WERI-Rb-1 (cell line): Measurements from ENCODE around the gene LTBP1.

Experiments
- DNase-seq: peaks from one replicate; pipeline ENCODE4 v3.0.0-alpha.2; 2020
- H3K27ac ChIP-seq: fragments of 250-450 bp; sonication (Bioruptor Pico); 2 replicates; pipeline ENCODE4 v1.5.1; 2020; ENCODE audit warnings: mild to moderate bottlenecking, moderate library complexity
- H3K27me3 ChIP-seq: fragments of 250-450 bp; sonication (Bioruptor Pico); 2 replicates; pipeline ENCODE4 v1.5.1; 2021; ENCODE audit warnings: mild to moderate bottlenecking, low read depth, moderate library complexity; ENCODE audit not compliant: insufficient read depth, severe bottlenecking
- H3K36me3 ChIP-seq: fragments of 250-450 bp; sonication (Bioruptor Pico); 2 replicates; pipeline ENCODE4 v1.5.1; 2020; ENCODE audit warnings: mild to moderate bottlenecking, moderate library complexity
- H3K4me3 ChIP-seq: 2 replicates; pipeline ENCODE4 v1.5.1; 2011; ENCODE audit warnings: low read depth, mild to moderate bottlenecking, control low read depth, low read length
- H3K9me3 ChIP-seq: fragments of 250-450 bp; sonication (Bioruptor Pico); 2 replicates; pipeline ENCODE4 v1.5.1; 2021; ENCODE audit warnings: mild to moderate bottlenecking, moderate library complexity; ENCODE audit not compliant: severe bottlenecking
- CTCF ChIP-seq: IDR thresholded peaks from 2 replicates; pipeline ENCODE4 v1.5.1; 2011; ENCODE audit warnings: low read depth, mild to moderate bottlenecking, control low read depth, inconsistent platforms, low read length

LTBP1 gene

GRCh38 chr2:33337981-33338380 is 391.2 kb downstream of the LTBP1 start:
- no peaks in the 10 kb centered on the region for H3K27me3 ChIP-seq
- no peak for DNase-seq
- H3K9me3 ChIP-seq, result no peaks in the 10 kb centered on the region
- H3K4me3 ChIP-seq, result no peak overlapping the region
- no peaks in the 10 kb centered on the region for H3K36me3 ChIP-seq
- no peak overlapping the region for H3K27ac ChIP-seq
- TF ChIP-seq CTCF, result no peak

- Histone ChIP-seq H3K27me3 (no peaks in the 10 kb centered on the region), H3K36me3 (no peaks in the 10 kb centered on the region), H3K4me3 (no peak overlapping the region), H3K9me3 (no peaks in the 10 kb centered on the region), H3K27ac (no peak overlapping the region)
- DNase-seq, result no peak
- no peak for TF ChIP-seq CTCF
Observed at GRCh38 chr2:33339269-33339668, 392.5 kb downstream of the LTBP1 start.

GRCh38 chr2:33340280-33340679 is 393.5 kb downstream of the LTBP1 start:
- DNase-seq, result no peak

GRCh38 chr2:33342171-33342570 is 395.4 kb downstream of the LTBP1 start:
- H3K36me3 ChIP-seq, result no peaks in the 10 kb centered on the region
- H3K27ac ChIP-seq, result no peak overlapping the region
- no peak overlapping the region for H3K4me3 ChIP-seq
- no peak for DNase-seq
- no peaks in the 10 kb centered on the region for H3K27me3 ChIP-seq
- no peaks in the 10 kb centered on the region for H3K9me3 ChIP-seq
- no peak for TF ChIP-seq CTCF

More at GRCh38 chr2:33340280-33340679, 393.5 kb downstream of the LTBP1 start:
- Histone ChIP-seq H3K4me3 (no peak overlapping the region), H3K27ac (no peak overlapping the region), H3K36me3 (no peaks in the 10 kb centered on the region), H3K9me3 (no peaks in the 10 kb centered on the region), H3K27me3 (no peaks in the 10 kb centered on the region)
- no peak for TF ChIP-seq CTCF

- no peak for DNase-seq
- no peaks in the 10 kb centered on the region for H3K36me3 ChIP-seq
- H3K27me3 ChIP-seq, result no peaks in the 10 kb centered on the region
- TF ChIP-seq CTCF, result no peak
- no peak overlapping the region for H3K4me3 ChIP-seq
- no peaks in the 10 kb centered on the region for H3K9me3 ChIP-seq
- H3K27ac ChIP-seq, result no peak overlapping the region
Observed at GRCh38 chr2:33342705-33343104, 396.0 kb downstream of the LTBP1 start.

- no peak for DNase-seq
- Histone ChIP-seq H3K27me3 (no peaks in the 10 kb centered on the region), H3K36me3 (no peaks in the 10 kb centered on the region), H3K4me3 (no peak overlapping the region), H3K9me3 (no peaks in the 10 kb centered on the region), H3K27ac (no peak overlapping the region)
- TF ChIP-seq CTCF, result no peak
Observed at GRCh38 chr2:33343387-33343895, 396.7 kb downstream of the LTBP1 start.
